Stimulated activated CD4-positive, alpha-beta T cell treated with anti-CD3 and anti-CD28 coated beads, Interleukin-4, amount 100 ng/mL, for 24 hours (primary cell): Measurements from ENCODE around the gene ESPL1.
"Not testable (repeated sequence)": the region's sequence is repeated elsewhere in the genome, so short reads cannot be mapped to it uniquely, and the experiment has no call there.

ENCODE experiments used
- DNase-seq: peaks from one replicate; pipeline ENCODE4 v3.0.0-alpha.2; 2020

ESPL1 gene

DNA sequence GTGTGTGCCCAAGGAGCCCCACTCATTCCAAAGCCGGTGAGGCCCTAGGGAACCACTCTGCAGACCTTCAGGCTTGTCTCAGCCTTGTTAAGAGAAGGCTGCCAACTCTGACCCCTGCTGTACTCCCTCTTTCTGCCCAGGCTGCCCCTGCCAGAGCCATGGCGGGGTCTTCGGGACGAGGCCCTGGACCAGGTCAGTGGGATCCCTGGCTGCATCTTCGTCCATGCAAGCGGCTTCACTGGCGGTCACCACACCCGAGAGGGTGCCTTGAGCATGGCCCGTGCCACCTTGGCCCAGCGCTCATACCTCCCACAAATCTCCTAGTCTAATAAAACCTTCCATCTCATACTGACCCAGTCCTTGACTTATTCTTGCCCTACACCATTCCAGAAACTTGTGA is 38.7 kb downstream of the ESPL1 start:
- no peak for DNase-seq

- no peak for DNase-seq
Measured at GRCh38 chr12:53308276-53308675, 40.2 kb downstream of the ESPL1 start.

- DNase-seq, result no peak
Measured at GRCh38 chr12:53313996-53314395, 45.9 kb downstream of the ESPL1 start.

DNA sequence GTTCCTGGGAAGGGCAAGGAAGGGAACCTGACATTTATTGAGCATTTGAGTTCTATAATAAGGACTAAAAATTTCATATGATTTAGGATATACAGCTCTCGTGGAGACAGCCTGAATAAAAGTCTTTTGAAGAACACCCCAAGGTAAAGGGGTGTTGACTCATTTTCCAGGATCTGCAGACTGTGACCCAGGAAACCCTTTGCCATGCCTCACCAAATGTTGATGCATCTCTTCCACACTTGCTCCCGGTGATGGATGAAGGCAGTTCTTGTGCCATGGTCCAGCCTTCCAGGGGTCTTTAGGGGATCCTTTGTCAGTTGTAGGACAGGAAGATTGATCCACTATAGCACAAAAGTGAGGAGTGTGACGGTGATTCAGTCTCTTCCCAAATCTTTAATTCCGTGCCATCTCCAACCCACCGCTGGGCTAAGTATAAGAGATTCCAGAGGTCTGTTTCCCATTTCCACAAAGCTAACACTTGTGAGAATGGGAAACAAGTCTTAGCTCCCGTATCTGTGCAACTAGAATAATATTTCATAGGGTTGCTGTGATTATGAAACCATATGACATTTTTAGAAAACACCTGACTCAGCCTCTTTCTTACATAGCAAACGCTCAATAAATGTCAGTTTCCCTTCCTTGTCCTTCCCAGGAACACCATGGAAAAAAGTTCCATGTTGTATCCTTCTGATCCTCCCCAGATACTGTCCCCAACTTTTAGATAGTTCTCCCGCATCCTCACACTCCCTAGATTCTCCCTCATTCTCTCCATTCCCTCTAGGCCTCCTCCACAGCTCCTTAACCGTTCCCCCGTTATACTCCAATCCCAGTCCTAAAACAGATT is 52.5 kb downstream of the ESPL1 start:
- DNase-seq, result no peak

DNA sequence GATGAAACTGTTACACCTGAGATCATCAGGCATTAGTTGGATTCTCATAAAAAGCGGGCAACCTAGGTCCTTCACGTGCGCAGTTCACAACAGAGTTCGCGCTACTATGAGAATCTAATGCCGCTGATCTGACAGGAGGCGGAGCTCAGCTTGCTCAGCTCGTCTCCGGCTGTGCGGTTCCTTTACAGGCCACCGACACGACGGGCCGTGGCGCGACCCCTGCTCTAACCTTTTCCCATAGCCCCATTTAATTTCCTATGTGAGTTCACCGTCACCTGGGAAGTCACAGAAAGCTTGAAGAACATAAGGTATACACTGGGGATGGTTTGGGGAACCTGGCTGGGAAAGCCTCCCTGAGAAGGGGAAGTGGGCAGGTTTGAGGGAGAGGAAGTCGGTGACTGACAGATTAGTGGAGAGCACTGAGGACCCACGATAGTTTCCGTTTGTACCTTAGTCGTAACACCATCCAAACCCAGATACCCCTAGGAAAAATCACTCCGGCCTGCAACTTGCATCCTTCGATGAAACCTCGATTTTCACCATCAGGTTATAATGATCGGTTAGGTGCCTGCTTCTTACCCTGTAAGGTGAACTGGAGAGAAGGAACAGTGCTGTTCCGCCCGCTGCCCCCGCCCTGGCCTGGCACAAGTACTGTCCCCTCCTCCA is 56.1 kb downstream of the ESPL1 start:
- peak; percentile 55 for DNase-seq

DNA sequence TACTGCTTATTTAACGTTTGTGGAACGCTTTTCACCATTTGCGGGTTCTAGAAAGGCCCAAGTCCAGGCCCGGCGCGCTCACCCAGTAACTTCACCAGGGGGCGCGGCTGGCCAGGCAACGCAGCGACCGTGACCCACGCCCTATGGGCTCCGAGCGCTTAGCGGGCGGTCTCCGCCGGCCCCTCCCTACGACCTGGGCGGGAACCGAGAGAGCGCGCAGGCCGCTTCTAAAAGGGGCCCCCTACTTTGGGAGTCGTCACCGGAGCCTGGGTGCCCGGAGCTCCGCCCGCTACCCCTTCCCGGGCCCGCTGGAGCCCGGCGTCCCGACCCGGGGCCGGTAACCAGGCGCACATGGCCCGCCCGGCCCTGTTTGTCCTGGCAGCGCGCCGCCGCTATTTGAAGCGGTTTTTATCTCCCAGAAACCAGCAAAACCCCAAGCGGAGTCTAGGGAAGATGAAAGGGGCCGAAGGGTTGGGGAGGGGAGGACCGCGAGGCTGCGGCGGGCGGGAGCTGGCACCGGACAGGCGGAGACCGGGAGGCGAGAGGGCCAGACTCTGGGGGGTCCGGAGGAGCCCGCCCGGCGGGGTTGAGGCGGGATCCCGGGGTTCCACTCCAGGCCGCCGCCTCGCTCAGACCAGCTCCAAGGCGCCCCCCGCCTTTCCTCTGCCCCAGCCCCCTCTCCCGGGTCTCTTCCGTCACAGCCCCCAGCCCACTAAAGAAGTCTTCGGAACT is 56.8 kb downstream of the ESPL1 start:
- DNase-seq, result peak; percentile 91

- DNase-seq, result peak; percentile 20
Measured at GRCh38 chr12:53325511-53326061, 57.5 kb downstream of the ESPL1 start.

DNA sequence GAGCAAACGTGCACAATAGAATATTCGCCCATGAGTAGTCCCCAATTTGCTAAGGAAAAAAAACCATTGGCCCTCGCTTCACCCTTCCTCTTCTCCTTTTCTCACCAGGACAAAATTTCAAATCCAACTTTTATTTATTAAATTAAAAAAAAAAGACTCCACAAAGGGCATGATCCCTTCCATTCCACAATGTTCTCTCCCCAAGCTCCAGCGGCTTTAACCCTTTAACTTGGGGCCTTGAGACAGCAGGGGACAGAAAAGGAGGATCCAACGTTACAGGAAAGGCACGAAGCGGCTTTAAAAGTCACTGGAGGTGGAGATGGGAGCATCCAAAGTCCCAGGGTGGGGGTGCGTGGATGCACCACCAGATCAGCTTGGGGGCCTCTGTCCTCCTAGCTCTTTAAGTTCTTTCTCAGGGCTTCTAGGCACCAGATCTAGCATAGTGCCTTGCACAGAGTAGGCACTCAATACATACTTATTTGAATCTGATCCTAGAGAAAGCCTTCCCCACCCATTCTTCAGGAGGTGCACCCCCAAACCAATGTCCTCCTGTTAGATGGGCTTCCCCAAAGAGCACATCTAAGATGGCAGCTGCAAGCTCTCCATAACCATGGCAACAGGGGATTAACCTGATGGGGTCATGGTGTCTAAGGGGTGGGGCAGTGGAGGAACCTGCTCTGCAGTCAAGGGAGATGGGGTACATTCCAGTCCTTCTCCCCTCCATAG is 58.5 kb downstream of the ESPL1 start:
- no peak for DNase-seq

- DNase-seq, result no peak
Measured at GRCh38 chr12:53327435-53328042, 59.4 kb downstream of the ESPL1 start.

GRCh38 chr12:53328043-53328435 is 59.9 kb downstream of the ESPL1 start:
- no peak for DNase-seq

DNA sequence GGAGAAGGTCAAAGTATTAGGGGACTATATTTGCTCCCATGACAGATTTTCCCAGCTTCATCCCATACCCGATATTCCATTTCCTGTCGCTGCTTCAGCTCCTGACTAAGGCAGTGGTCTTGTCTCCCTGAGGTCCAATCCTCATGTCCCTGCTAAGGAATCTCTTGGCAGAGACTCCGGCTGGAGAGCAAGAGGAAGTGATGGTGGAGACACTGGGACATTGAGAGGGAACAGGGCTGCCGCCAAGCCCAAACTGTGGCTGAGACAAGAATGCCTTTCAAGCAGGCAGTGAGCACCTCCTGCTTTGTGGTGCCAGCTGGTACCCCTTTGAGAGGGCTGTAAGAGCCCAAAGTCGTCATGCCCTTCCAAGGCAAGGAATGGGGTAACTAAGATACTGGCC is 62.6 kb downstream of the ESPL1 start:
- DNase-seq, result no peak

GRCh38 chr12:53332339-53332738 is 64.2 kb downstream of the ESPL1 start:
- DNase-seq, result not testable (repeated sequence)

GRCh38 chr12:53332744-53333143 is 64.6 kb downstream of the ESPL1 start:
- no peak for DNase-seq

DNA sequence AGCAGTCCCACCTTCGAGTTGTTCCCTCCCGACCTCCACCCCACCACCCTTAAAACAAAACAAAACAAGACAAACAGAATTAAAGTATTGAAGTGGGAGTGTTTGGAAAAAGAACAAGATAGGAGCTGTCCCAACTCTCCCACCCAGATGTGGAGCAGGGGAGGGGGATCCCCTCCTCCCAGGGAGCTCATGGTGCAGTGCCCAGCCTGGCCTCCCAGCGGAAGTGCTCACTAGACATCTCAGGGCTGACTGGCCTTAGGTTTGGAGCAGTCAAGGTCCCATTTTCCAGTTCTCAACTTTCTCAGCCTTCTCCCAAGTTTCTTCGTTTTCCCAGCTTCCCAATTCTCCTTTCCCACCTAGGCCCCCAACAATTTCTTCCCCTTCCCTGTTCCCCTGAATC is 65.2 kb downstream of the ESPL1 start:
- DNase-seq, result no peak

DNA sequence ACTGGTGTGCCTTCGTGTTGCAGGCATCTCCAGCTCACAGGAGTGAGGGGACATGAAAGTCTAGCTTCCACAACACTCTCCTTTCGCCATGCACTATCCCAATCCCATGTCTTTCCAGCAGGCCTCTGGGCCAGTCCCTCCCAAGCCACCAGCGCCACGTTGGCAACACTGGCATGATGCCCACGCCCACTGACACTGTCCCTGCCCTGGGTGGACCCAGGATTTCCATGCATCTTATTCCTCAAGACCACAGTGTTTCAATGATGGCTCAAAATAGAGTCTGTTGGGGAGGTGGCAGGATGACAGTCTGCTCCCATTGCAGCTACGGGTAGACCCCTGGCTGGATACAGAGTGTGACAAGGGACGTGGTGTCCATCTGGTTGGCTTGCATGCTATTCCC is 65.7 kb downstream of the ESPL1 start:
- DNase-seq, result no peak

- no peak for DNase-seq
Measured at GRCh38 chr12:53334822-53335221, 66.7 kb downstream of the ESPL1 start.

GRCh38 chr12:53336181-53336681 is 68.1 kb downstream of the ESPL1 start, which contains the start of gene SP7:
Gene SP7, minus strand, starts transcription at chr12:53336354. Its CDS starts 708 bp downstream, at chr12:53335646.
- DNase-seq, result no peak

DNA sequence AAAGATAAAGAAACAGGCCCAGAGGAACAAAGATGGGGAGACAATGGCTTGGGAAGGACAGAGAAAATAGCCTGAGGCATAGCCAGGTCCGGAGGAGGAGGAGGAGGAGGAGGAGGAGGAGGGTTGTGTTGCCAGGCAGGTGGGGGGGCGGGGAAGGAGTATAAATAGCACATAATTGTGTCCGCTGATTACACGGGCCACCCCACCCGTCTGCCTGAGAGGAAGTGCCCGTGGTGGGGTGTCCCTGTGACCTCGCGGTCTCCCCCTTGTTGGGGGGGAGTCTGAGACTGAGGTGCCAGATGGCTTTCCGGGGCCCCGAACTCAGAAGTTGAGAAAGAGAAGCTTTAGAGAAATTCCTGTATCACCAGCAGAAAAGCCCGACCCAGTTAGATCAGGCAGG is 69.9 kb downstream of the ESPL1 start:
- DNase-seq, result no peak

GRCh38 chr12:53338916-53339315 is 70.8 kb downstream of the ESPL1 start:
- DNase-seq, result no peak

DNA sequence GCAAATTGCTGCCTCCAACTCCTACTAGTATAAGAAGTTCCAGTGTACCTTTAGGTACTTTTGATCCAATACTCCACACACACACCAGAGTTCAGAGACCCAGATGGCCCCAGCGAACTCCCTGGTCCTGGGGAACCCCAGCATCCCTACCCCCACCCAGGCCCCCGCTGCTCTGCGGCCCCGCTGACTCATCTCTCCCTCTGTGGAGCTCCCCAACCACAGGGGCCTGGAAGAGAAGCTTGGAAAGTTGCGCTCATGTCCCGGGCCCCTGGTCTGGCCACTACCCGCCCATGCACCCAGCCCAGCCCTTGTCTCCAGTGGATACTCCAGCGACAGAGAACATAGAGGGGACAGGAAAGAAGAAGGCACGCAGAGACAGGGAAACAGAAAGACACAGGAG is 72.3 kb downstream of the ESPL1 start:
- DNase-seq, result no peak
